HUES64 (cell line): Measurements from ENCODE around the gene RBP2.

Experiments
- H3K27ac ChIP-seq: 2 replicates; pipeline ENCODE4 v1.7.0; 2013; ENCODE audit warnings: low read depth, low read length, inconsistent platforms
- H3K27me3 ChIP-seq: 2 replicates; pipeline ENCODE4 v1.6.1; 2013; ENCODE audit warnings: mild to moderate bottlenecking, low read length; ENCODE audit not compliant: insufficient read depth
- H3K36me3 ChIP-seq: 2 replicates; pipeline ENCODE4 v1.6.1; 2013; ENCODE audit warnings: mild to moderate bottlenecking, low read length; ENCODE audit not compliant: insufficient read depth
- H3K4me1 ChIP-seq: 2 replicates; pipeline ENCODE4 v1.6.1; 2013; ENCODE audit warnings: mild to moderate bottlenecking, low read length, moderate library complexity; ENCODE audit not compliant: insufficient read depth
- H3K4me3 ChIP-seq: 2 replicates; pipeline ENCODE4 v1.5.1; 2013; ENCODE audit warnings: mild to moderate bottlenecking, low read length, moderate library complexity
- H3K9ac ChIP-seq: 2 replicates; pipeline ENCODE4 v1.6.1; 2013; ENCODE audit warnings: mild to moderate bottlenecking, low read depth, low read length
- H3K9me3 ChIP-seq: 2 replicates; pipeline ENCODE4 v1.6.1; 2013; ENCODE audit warnings: low read depth, low read length; ENCODE audit not compliant: insufficient read depth
- WGBS: fragments of 150-250, 120-280 bp; methylation state at CpG from one replicate; pipeline ENCODE4 v1.1.7; 2013; ENCODE audit warnings: missing lambda C conversion rate; 5-methylcytosine and 5-hydroxymethylcytosine counted together

The RBP2 gene

DNA sequence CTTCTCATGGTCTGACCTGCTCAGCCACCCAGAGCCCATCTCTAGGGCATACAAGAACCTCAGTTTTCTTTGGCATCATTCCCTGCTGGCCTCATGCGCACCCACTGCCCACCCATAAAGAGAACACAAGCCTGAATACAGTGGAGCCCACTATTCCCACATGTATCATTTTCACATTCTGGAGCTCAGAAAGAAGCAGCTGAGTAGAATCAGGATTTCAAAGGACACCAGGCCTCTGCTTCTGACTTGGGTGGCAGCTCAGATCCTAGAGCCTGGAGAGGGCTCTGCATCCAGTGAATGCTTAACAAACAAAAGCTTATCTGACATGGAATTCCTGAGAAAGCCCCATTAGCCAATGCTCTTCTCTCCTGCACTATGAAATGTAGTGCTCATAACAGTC is 34.7 kb downstream of the RBP2 start:
- 93% methylated on average over 1 of the region's 1 CpG for WGBS
- no peak overlapping the region for H3K9ac ChIP-seq
- H3K27ac ChIP-seq: no peak overlapping the region
- no peaks in the 10 kb centered on the region for H3K36me3 ChIP-seq
- H3K4me3 ChIP-seq: no peak overlapping the region
- no peaks in the 10 kb centered on the region for H3K9me3 ChIP-seq
- H3K27me3 ChIP-seq: no peaks in the 10 kb centered on the region
- H3K4me1 ChIP-seq: no peaks in the 10 kb centered on the region

DNA sequence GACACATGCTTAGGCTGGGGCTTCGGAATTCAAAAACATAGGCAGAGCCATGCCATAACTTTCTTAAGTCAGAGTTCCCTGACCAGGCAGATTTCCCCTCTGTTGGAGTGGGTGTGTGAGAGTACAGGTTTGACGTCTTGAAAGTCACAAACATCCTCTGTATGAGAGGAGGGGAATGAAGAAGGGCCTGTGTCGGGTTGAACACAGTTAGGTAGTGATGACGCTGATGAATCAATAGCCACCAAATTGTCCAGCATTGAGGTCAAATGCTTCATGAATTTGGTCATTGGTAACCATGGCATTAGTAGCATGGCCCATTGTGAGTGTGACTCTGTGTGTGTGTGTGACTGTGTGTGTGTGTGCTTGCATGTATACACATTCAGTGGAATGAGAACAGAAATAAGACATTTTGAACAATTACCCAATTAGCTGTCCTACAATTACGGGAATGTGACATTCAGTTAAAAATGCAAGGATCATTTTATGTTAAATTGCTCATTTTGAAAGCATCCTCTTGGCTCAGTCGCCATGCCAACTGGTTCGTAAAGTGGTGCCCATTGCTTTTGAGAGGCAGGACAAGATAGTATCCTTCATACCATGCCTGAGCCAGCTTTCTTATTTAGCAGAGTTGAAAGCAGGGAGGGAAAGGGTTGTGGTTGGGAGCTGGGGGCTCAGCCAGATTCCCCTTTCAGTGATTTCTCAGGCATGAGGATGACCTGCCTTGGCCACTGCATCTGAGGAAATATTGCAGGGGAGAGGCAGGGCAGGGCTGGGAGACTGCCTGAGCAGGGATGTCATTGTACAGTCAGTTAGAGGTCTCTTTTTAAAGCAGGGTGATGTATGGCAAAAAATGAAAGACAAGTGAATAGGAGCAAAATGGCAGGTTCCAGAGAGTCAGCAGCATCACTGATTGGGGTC is 35.4 kb downstream of the RBP2 start:
- H3K9ac ChIP-seq: no peak overlapping the region
- no peaks in the 10 kb centered on the region for H3K27me3 ChIP-seq
- no peak overlapping the region for H3K4me3 ChIP-seq
- 95% methylated on average over 7 of the region's 7 CpGs for WGBS
- no peaks in the 10 kb centered on the region for H3K36me3 ChIP-seq
- H3K4me1 ChIP-seq: no peaks in the 10 kb centered on the region
- H3K27ac ChIP-seq: no peak overlapping the region
- H3K9me3 ChIP-seq: no peaks in the 10 kb centered on the region

DNA sequence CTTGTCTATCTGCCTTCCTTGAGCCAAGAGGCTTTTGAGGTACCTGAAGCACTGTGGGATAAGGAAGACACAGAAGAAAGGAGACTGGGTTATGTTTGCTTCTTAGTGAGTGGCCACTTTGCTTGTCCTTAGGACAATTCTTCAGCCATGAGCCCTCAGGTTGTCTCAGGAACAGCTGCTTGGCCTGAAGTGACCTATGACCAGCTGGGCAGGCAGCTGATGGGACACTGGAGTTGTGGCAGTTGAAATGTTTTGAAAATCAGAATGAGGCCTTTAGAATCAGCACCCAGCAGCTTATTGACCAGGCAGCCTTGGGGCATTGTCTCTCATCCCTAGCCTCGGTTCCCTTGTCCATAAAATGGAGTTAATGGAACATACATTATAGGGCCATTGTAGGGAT is 37.0 kb downstream of the RBP2 start:
- Histone ChIP-seq H3K9me3 (no peaks in the 10 kb centered on the region), H3K9ac (no peak overlapping the region), H3K36me3 (no peaks in the 10 kb centered on the region), H3K4me3 (no peak overlapping the region), H3K27ac (no peak overlapping the region), H3K27me3 (no peaks in the 10 kb centered on the region), H3K4me1 (no peaks in the 10 kb centered on the region)
- WGBS: 85% methylated on average over 1 of the region's 1 CpG

DNA sequence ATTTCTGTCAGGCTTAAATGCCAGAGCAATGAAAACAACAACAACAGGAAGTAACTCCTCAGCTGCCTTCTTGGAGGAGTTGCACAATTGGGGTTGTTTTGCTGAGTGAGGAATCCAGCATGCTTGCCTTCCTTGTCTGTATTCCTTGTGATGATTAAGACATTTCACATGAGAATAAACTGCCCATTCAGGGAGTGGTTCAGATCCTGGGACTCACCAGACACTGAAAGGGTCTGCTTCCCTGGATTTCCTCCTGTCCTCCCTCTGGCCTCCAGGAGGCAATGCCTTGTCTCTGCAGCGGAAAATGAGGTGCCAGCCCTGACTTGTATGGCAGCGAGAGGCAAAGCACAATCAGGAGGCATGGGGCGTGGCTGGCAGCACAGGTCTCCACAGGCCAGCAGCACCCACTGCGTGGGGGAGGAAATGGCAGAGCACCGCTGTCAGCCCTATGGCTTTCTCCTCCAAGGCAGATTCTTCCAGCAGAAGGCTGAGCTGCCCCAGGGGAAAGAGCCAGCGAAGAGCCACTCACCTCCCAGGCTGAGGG is 41.5 kb downstream of the RBP2 start:
- Histone ChIP-seq H3K9ac (no peak overlapping the region), H3K4me1 (no peaks in the 10 kb centered on the region), H3K9me3 (no peaks in the 10 kb centered on the region), H3K36me3 (no peaks in the 10 kb centered on the region), H3K27me3 (no peaks in the 10 kb centered on the region), H3K4me3 (no peak overlapping the region), H3K27ac (no peak overlapping the region)
- WGBS: 85% methylated on average over 6 of the region's 6 CpGs

DNA sequence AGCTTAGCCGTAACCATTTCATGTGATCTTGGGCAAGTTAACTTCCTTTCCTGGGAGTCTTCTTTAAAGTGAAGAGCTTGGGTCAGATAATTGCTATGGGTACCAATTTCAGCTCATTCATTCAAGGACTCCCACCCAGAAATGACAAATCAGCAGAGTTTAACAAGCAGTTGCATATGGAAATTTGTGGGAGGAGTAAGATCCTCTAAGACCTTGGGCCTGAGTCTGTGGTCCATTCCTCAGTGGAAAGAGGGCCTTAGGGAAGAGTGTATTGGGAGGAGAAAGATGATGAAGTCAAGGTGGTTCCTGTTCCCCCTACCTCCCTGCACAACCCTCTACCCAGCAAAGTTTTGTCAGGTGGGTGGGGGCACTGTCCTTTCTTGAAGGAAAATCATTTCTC is 42.1 kb downstream of the RBP2 start:
- H3K4me1 ChIP-seq: no peaks in the 10 kb centered on the region
- WGBS: 91% methylated on average over 1 of the region's 1 CpG
- no peaks in the 10 kb centered on the region for H3K9me3 ChIP-seq
- H3K27me3 ChIP-seq: no peaks in the 10 kb centered on the region
- H3K36me3 ChIP-seq: no peaks in the 10 kb centered on the region
- no peak overlapping the region for H3K27ac ChIP-seq
- no peak overlapping the region for H3K9ac ChIP-seq
- H3K4me3 ChIP-seq: no peak overlapping the region

DNA sequence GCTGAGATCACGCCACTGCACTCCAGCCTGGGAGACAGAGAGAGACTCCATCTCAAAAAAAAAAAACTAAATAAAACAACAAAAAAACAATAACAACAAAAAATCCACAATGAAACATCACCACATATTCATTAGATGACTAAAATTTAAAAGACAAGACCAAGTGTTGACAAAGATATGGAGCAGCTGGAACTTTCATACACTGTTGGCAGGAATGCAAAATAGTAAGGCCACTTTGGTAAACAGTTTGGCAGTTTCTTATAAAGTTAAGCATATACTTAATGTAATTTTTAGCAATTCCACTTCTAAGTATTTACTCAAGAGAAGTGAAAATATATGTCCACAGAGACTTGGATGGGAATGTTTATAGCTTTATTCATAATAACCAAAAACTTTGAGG is 43.2 kb downstream of the RBP2 start:
- H3K4me3 ChIP-seq: no peak overlapping the region
- H3K9me3 ChIP-seq: no peaks in the 10 kb centered on the region
- H3K4me1 ChIP-seq: no peaks in the 10 kb centered on the region
- H3K9ac ChIP-seq: no peak overlapping the region
- H3K27ac ChIP-seq: no peak overlapping the region
- WGBS: 100% methylated on average over 1 of the region's 1 CpG
- H3K27me3 ChIP-seq: no peaks in the 10 kb centered on the region
- H3K36me3 ChIP-seq: no peaks in the 10 kb centered on the region

DNA sequence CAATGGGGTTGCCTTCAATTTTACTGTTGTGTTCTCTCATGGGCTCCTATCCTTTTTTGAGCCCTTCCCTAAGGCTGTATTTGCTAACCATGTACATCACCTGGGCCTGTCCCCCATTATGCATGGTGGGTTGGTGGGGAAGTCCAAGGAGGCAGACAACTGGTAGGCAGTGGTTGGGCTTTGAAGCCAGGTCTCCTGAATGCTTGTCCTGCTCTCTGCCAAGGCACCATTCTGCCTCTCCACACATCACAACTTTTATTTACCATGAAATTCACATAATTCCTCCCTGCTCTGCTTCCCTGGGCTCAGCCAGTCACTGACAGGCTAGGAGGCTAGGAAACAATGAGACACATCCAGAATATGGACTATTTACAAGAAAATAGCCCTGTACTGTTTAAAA is 45.8 kb downstream of the RBP2 start:
- Histone ChIP-seq H3K27me3 (no peaks in the 10 kb centered on the region), H3K4me3 (no peak overlapping the region), H3K9ac (no peak overlapping the region), H3K36me3 (no peaks in the 10 kb centered on the region), H3K27ac (no peak overlapping the region), H3K4me1 (no peaks in the 10 kb centered on the region), H3K9me3 (no peaks in the 10 kb centered on the region)

DNA sequence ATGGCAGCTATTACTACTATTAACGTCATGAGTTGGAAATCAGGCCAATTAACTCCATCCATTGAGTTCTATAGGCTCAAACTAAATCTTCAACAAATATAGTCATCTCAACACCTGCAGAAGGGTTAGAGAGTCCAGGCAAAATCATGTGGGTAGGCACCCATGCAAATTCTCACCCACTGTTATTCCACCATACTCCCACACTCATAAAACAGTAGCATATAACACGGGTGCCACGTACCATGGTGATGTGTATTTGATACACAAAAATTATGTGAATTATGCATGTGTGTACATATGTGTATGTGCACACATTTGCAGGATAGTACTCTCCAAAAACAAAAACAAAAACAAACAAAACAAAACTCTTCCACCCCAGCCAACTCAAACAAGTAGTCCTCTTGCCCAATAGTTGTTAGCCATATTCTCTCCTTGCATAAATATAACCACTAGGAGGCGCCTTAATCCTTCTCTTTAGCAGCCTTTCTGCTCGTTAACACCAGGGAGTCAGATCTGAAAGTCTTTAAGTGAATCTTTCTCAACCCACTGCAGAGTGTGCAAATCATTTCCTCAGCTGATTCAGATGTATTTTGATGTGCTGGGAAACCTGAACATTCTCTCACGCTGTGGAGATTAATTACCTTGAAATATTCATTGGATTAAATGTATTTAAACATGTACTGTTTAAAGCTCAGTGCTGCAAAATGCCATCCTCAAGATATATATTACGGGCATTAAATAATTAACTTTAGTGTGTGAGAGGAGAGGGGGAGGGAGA is 48.8 kb downstream of the RBP2 start:
- Histone ChIP-seq H3K9me3 (no peaks in the 10 kb centered on the region), H3K36me3 (no peaks in the 10 kb centered on the region), H3K4me1 (no peaks in the 10 kb centered on the region), H3K27ac (no peak overlapping the region), H3K4me3 (no peak overlapping the region), H3K9ac (no peak overlapping the region), H3K27me3 (no peaks in the 10 kb centered on the region)
- WGBS: 49% methylated on average over 4 of the region's 7 CpGs

DNA sequence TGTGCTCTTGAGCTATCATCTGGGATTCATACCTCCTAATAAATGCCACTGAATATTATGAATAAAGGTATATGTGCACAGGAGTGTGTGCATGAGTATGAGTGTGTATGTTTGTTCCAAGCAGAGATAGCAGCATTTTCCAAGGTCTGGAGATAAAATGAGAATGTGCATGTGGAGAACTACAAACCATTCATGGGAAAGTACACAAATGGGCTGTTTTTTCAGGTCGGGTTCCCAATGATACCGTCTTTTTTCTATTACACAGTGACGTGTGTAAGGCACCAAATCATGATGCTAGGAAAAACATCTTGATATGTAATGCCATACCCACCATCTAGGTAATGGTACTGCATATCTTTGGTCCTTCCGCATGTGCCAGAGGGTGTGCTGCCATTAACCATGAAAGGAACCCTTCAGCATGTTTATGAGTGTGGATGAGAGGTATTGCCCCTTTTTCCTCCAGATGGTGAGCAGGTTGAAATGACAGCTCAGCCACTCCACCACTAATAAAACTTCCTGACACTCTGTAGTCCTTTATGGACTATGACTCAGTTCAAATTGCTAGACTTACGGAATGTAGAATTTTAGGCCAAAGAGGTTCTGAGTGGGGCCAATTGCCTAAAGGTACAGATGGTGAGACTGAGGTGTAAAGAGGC is 50.4 kb downstream of the RBP2 start:
- Histone ChIP-seq H3K9me3 (no peaks in the 10 kb centered on the region), H3K36me3 (no peaks in the 10 kb centered on the region), H3K4me3 (no peak overlapping the region), H3K27me3 (no peaks in the 10 kb centered on the region), H3K4me1 (no peaks in the 10 kb centered on the region), H3K27ac (no peak overlapping the region), H3K9ac (no peak overlapping the region)
- 91% methylated on average over 5 of the region's 5 CpGs for WGBS

DNA sequence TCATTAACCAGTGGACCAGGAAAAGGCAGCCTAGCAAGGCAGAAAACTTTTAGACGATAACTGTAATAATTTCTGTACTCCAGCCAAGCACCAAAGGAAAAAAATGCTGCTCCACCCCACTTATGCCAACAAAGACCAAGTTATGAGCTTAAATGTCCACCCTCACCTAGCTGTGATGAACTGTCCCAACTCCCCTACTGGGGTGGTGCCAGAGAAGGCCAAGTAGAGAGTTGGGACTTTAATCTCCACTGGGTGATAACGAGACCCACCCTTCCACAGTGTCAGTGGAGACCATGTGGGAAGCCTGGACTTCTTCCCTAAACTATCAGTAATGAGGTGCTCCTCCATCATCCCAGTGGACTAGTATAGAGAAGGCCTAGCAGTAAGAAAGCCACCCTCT is 53.1 kb downstream of the RBP2 start:
- WGBS: 92% methylated on average over 2 of the region's 2 CpGs
- Histone ChIP-seq H3K27me3 (no peaks in the 10 kb centered on the region), H3K4me3 (no peak overlapping the region), H3K36me3 (no peaks in the 10 kb centered on the region), H3K27ac (no peak overlapping the region), H3K9ac (no peak overlapping the region), H3K9me3 (no peaks in the 10 kb centered on the region), H3K4me1 (no peaks in the 10 kb centered on the region)

DNA sequence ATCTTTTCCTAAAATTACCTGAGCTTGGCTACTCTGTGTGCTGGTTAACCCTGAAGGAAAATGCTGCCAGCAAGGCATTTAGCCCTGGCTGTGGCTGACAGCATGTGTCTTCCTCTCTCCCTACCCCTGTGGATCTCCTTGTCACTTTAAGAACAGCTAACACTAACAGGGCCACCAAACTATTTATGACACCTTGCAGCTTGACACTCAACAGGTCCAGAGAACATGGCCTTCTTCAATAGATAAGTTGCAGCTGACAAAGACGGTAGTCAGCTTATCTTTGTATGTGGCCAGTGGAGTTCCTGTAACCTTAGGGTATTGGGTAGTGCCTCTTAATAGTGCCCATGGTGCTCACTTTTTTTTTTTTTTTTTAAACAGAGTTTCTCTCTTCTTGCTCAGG is 54.9 kb downstream of the RBP2 start:
- Histone ChIP-seq H3K4me1 (no peaks in the 10 kb centered on the region), H3K4me3 (no peak overlapping the region), H3K27me3 (no peaks in the 10 kb centered on the region), H3K36me3 (no peaks in the 10 kb centered on the region), H3K9me3 (no peaks in the 10 kb centered on the region), H3K27ac (no peak overlapping the region), H3K9ac (no peak overlapping the region)
- WGBS: 90% methylated on average over 1 of the region's 1 CpG
